Left ventricle myocardium inferior (tissue), 1 donor: ENCODE measurements around the gene HOMER1. TPM values are rescaled to one million over a fixed set of nuclear protein-coding genes. Genes with fewer than 3 reads are reported as not detected.

Experiments used
- DNase-seq: peaks from one replicate; pipeline ENCODE4 v3.0.0-alpha.2; 2020
- H3K27ac ChIP-seq: fragments of 200-600 bp; replicated peaks from 2 replicates; pipeline ENCODE4 v1.8.0; 2021
- H3K27me3 ChIP-seq: fragments of 200-600 bp; 2 replicates; pipeline ENCODE4 v1.8.0; 2021; ENCODE audit warnings: low read depth
- H3K36me3 ChIP-seq: fragments of 200-600 bp; 2 replicates; pipeline ENCODE4 v1.8.0; 2021
- H3K4me1 ChIP-seq: fragments of 200-600 bp; 2 replicates; pipeline ENCODE4 v1.8.0; 2021
- H3K4me3 ChIP-seq: fragments of 200-600 bp; 2 replicates; pipeline ENCODE4 v1.8.0; 2021; ENCODE audit warnings: mild to moderate bottlenecking, moderate library complexity
- H3K9me3 ChIP-seq: fragments of 200-600 bp; replicated peaks from 2 replicates; pipeline ENCODE4 v1.8.0; 2021
- CTCF ChIP-seq: fragments of 200-600 bp; IDR thresholded peaks from 2 replicates; pipeline ENCODE4 v1.8.0; 2021; ENCODE audit warnings: antibody characterized with exemption, mild to moderate bottlenecking, borderline replicate concordance
- intact Hi-C: fragments of 100-400 bp; cut with micrococcal nuclease; formaldehyde crosslinking; loops from one replicate; pipeline ENCODE4 v1.11.0; 2022
- total RNA-seq: library from RNA; stranded (reverse); fragmentation: NEBNext Ultra II Directional; extraction: Animal tissue kit (Norgen Biotek cat#: 25700); gene quantifications from one replicate; pipeline ENCODE4 v1.2.1, GENCODE V29; 2021
- donor health status: DM: no; HTN: yes; CAD: no; lungs with severe emphysema.

Gene HOMER1
- total RNA-seq, 1 donor from 2014 or later: 61.9 TPM

DNA sequence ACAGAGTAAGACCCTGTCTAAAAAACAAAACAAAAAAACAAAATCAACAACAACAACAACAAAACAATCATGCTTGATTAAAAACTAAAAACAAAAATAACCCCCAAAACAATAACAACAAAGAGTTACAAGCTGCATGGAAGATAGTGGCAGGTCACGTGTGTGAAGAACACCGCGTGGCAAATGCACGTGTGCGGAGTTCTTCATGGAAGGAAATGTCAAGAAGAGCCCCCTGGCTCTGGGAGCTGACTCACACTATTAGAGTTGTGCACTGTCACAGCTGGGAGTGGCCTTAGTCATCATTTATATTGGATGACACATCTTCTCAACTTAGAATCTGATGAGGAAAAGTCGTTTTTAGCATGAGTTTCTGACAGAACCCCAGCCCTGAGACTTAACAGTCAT, 167.5 kb downstream of the HOMER1 start:
- H3K4me1 ChIP-seq: no peaks in the 10 kb centered on the region
- H3K9me3 ChIP-seq: no peaks in the 10 kb centered on the region
- H3K36me3 ChIP-seq: no peaks in the 10 kb centered on the region
- intact Hi-C loops: no loop called here
- H3K27ac ChIP-seq: no peak overlapping the region
- no peaks in the 10 kb centered on the region for H3K27me3 ChIP-seq
- no peak for DNase-seq
- no peak for TF ChIP-seq CTCF
- H3K4me3 ChIP-seq: no peak overlapping the region

GRCh38 chr5:79333852-79334557, 179.9 kb downstream of the HOMER1 start:
- H3K36me3 ChIP-seq: no peaks in the 10 kb centered on the region
- intact Hi-C loops: no loop called here
- DNase-seq: no peak
- H3K27ac ChIP-seq: no peak overlapping the region
- H3K4me3 ChIP-seq: no peak overlapping the region
- H3K9me3 ChIP-seq: no peaks in the 10 kb centered on the region
- no peak for TF ChIP-seq CTCF
- H3K4me1 ChIP-seq: no peaks in the 10 kb centered on the region
- no peaks in the 10 kb centered on the region for H3K27me3 ChIP-seq

GRCh38 chr5:79330071-79330470, 183.9 kb downstream of the HOMER1 start:
- H3K36me3 ChIP-seq: no peaks in the 10 kb centered on the region
- TF ChIP-seq CTCF: no peak
- no peaks in the 10 kb centered on the region for H3K9me3 ChIP-seq
- DNase-seq: no peak
- no peak overlapping the region for H3K27ac ChIP-seq
- no peak overlapping the region for H3K4me3 ChIP-seq
- no peaks in the 10 kb centered on the region for H3K4me1 ChIP-seq
- no peaks in the 10 kb centered on the region for H3K27me3 ChIP-seq
- intact Hi-C loops: no loop called here

- intact Hi-C loops: no loop called here
- Histone ChIP-seq H3K4me3 (no peak overlapping the region), H3K9me3 (no peaks in the 10 kb centered on the region), H3K27ac (no peak overlapping the region), H3K4me1 (no peaks in the 10 kb centered on the region), H3K36me3 (no peaks in the 10 kb centered on the region), H3K27me3 (no peaks in the 10 kb centered on the region)
- TF ChIP-seq CTCF: no peak
- DNase-seq: no peak
These were observed 184.5 kb downstream of the HOMER1 start for GRCh38 chr5:79329453-79329852.

Other genes starting within 250 kb of the HOMER1 start
- 26.1 TPM for gene TENT2, start 98.3 kb upstream of the HOMER1 start, total RNA-seq
- 1,210 TPM for gene CMYA5, start 175.7 kb upstream of the HOMER1 start, total RNA-seq